ENCODE data around the gene SH3RF2.

The SH3RF2 gene

GRCh38 chr5:145975001-145975360 lies 38.6 kb downstream of the SH3RF2 start:
- no peak overlapping the region for H3K27ac ChIP-seq
- TF ChIP-seq CTCF (conservative IDR thresholded peaks at IDR 0.05): no peak

GRCh38 chr5:145975361-145976066 lies 39.1 kb downstream of the SH3RF2 start:
- H3K27ac ChIP-seq: no peak overlapping the region
- TF ChIP-seq CTCF (conservative IDR thresholded peaks at IDR 0.05): no peak

- no peak for TF ChIP-seq CTCF (conservative IDR thresholded peaks at IDR 0.05)
- H3K27ac ChIP-seq: no peak overlapping the region
Measured at GRCh38 chr5:145976431-145977155, 40.2 kb downstream of the SH3RF2 start.

- H3K27ac ChIP-seq: no peak overlapping the region
- TF ChIP-seq CTCF (conservative IDR thresholded peaks at IDR 0.05): no peak
Measured at GRCh38 chr5:145978171-145978570, 41.8 kb downstream of the SH3RF2 start.

GRCh38 chr5:145978708-145979107 lies 42.3 kb downstream of the SH3RF2 start:
- TF ChIP-seq CTCF (conservative IDR thresholded peaks at IDR 0.05): no peak
- no peak overlapping the region for H3K27ac ChIP-seq

GRCh38 chr5:145979270-145980223 lies 43.2 kb downstream of the SH3RF2 start:
- H3K27ac ChIP-seq: no peak overlapping the region
- TF ChIP-seq CTCF (conservative IDR thresholded peaks at IDR 0.05): no peak

GRCh38 chr5:145980259-145980658 lies 43.9 kb downstream of the SH3RF2 start:
- no peak overlapping the region for H3K27ac ChIP-seq
- TF ChIP-seq CTCF (conservative IDR thresholded peaks at IDR 0.05): no peak

All from VCaP (cell line).